ENCODE data around the gene THY1. TPM values are rescaled to one million over a fixed set of nuclear protein-coding genes. Genes with fewer than 3 reads are reported as not detected.

Gene THY1
- total RNA-seq, 1 donor = 400 TPM

DNA sequence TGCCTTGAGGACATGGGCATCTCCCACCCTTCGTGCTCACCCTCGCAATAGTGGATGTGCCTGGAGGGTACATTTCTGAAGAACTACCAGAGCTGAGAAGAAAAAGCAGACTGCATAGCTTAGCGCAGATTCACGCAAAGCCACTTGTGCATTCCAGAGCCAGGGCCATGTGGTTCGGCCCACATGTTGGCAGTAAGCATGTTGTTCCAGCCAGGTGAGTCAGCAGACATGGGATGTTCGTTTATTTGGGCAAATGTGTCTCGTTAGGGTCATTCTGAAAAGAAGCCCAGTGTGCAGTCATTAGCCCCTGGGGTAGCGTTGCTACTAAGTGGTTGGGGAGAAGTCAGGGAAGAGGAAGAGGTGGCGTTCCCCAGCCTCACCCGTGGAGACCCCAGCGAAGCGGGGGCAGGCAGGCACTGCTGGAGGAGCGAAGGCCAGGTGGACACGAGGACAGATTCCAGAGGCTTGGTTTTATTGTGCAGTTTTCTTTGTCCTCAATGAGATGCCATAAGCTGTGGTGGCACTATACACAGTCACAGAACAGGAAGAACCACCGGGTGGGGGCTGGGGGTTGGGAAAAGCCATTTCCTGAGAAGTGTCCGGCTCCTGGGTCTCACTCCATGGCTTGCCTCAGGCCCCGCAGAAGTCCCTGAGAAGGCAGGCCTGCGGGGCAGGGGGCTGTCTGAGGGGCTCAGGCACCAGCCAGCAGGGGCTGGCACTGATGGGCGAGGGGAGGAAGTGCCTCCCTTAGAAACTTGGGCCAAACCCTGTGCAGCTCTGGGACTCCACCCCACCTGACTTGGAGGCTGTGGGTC is 5.0 kb downstream of the THY1 start:
- Histone ChIP-seq H3K79me2 (ENCODE audit: insufficient read depth, low read length) (peaks cover 46% of the 10 kb centered on the region), H3K9me3 (ENCODE audit: low read depth, low read length) (no peaks in the 10 kb centered on the region), H2AFZ (ENCODE audit: low read length) (peak overlapping the region; percentile 12), H3K36me3 (ENCODE audit: insufficient read depth, low read length) (peaks cover 26% of the 10 kb centered on the region), H3K4me3 (ENCODE audit: insufficient read depth, low read length) (peak overlapping the region; percentile 58), H3K27me3 (ENCODE audit: insufficient read depth, low read length) (no peaks in the 10 kb centered on the region), H3K4me1 (ENCODE audit: insufficient read depth, low read length) (peaks cover 50% of the 10 kb centered on the region), H4K20me1 (ENCODE audit: insufficient read depth, low read length) (peaks cover 32% of the 10 kb centered on the region), H3K4me2 (ENCODE audit: insufficient read depth, low read length) (peak overlapping the region; percentile 86), H3K27ac (ENCODE audit: low read depth, low read length) (peak overlapping the region; percentile 98)
- TF ChIP-seq, protein P1, sequence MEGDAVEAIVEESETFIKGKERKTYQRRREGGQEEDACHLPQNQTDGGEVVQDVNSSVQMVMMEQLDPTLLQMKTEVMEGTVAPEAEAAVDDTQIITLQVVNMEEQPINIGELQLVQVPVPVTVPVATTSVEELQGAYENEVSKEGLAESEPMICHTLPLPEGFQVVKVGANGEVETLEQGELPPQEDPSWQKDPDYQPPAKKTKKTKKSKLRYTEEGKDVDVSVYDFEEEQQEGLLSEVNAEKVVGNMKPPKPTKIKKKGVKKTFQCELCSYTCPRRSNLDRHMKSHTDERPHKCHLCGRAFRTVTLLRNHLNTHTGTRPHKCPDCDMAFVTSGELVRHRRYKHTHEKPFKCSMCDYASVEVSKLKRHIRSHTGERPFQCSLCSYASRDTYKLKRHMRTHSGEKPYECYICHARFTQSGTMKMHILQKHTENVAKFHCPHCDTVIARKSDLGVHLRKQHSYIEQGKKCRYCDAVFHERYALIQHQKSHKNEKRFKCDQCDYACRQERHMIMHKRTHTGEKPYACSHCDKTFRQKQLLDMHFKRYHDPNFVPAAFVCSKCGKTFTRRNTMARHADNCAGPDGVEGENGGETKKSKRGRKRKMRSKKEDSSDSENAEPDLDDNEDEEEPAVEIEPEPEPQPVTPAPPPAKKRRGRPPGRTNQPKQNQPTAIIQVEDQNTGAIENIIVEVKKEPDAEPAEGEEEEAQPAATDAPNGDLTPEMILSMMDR (IDR thresholded peaks at IDR 0.05; ENCODE audit: extremely low read depth, low read depth, low read length) = no peak
- peak; percentile 98 for DNase-seq (ENCODE audit: insufficient read length, low spot score, missing footprints)

DNA sequence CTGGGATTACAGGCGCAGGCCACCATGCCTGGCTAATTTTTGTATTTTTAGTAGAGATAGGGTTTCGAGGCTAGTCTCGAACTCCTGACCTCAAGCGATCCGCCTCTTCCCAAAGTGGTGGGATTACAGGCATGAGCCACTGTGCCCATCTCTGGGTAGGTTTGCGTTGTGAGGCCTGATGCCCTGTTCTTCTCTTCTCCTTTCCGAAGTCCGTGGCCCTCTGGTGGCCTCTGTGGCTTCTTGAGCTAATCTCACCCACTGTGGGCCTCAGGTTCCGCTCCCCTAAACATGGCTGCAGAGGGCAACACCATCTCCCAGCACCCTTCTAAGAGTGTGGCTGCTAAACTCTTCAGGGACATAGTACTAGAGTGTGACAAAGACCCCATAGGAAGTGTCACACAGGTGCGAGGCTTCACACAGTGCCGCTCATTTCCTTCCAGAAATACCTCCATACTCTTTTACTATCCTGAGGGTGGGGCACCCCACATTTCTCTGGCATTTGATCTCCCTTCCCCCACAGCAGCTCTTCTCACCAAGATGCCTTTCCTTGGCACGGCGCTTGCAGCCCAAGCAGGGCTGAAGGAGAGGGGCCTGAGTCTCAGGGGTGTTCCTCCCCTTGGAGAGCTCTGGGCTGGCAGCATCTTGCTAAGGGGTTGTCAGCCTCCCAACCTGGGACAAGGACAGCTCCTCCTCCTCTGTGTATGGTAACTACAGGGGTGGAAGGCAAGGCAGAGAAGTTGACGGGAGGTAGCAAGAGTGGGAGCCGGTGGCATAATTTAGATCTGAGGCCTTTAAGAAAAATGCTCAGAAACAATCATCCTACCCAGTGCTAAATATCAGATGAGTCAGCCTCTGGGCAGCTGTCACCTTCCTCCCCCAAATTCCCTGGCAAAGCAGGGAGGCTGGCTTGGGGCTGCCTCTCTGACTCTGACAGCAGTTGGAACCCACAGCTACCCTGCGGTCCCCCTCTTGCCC is 6.1 kb downstream of the THY1 start:
- H3K4me2 ChIP-seq (ENCODE audit: insufficient read depth, low read length) = peak overlapping the region; percentile 86
- H3K9me3 ChIP-seq (ENCODE audit: low read depth, low read length) = no peaks in the 10 kb centered on the region
- H3K4me3 ChIP-seq (ENCODE audit: insufficient read depth, low read length) = peak overlapping the region; percentile 58
- peak overlapping the region; percentile 44 for H2AFZ ChIP-seq (ENCODE audit: low read length)
- DNase-seq (ENCODE audit: insufficient read length, low spot score, missing footprints) = peak; percentile 94
- peaks cover 50% of the 10 kb centered on the region for H3K4me1 ChIP-seq (ENCODE audit: insufficient read depth, low read length)
- peak overlapping the region; percentile 98 for H3K27ac ChIP-seq (ENCODE audit: low read depth, low read length)
- no peaks in the 10 kb centered on the region for H3K27me3 ChIP-seq (ENCODE audit: insufficient read depth, low read length)
- H4K20me1 ChIP-seq (ENCODE audit: insufficient read depth, low read length) = peaks cover 27% of the 10 kb centered on the region
- peaks cover 36% of the 10 kb centered on the region for H3K79me2 ChIP-seq (ENCODE audit: insufficient read depth, low read length)
- H3K36me3 ChIP-seq (ENCODE audit: insufficient read depth, low read length) = peaks cover 26% of the 10 kb centered on the region
- TF ChIP-seq, protein P1 (IDR thresholded peaks at IDR 0.05; ENCODE audit: extremely low read depth, low read depth, low read length) = no peak

DNA sequence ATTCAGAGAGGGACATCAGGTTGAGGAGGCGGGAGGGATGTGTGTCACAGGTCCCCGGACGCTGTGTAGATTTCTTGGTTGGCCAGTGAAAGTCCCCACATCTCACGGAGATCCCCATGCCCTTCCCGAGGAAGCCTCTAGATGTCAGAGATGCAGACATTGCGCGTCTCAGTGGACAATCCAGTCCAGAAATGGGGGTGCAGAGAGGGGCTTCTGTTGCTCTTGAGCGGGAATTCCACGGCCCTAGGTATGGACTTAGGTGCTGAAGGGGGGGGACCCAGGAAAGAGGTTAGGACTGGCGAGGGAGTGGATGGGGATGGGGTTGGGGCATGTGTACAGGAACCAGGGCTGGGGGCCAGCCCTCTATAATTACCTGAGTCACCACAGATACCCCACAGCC is 7.0 kb downstream of the THY1 start:
- DNase-seq (ENCODE audit: insufficient read length, low spot score, missing footprints) = no peak
- H3K36me3 ChIP-seq (ENCODE audit: insufficient read depth, low read length) = peaks cover 26% of the 10 kb centered on the region
- H4K20me1 ChIP-seq (ENCODE audit: insufficient read depth, low read length) = peaks cover 19% of the 10 kb centered on the region
- H3K9me3 ChIP-seq (ENCODE audit: low read depth, low read length) = no peaks in the 10 kb centered on the region
- H3K4me1 ChIP-seq (ENCODE audit: insufficient read depth, low read length) = peaks cover 42% of the 10 kb centered on the region
- H3K4me2 ChIP-seq (ENCODE audit: insufficient read depth, low read length) = no peak overlapping the region
- no peaks in the 10 kb centered on the region for H3K27me3 ChIP-seq (ENCODE audit: insufficient read depth, low read length)
- no peak overlapping the region for H3K27ac ChIP-seq (ENCODE audit: low read depth, low read length)
- H3K4me3 ChIP-seq (ENCODE audit: insufficient read depth, low read length) = no peak overlapping the region
- TF ChIP-seq, protein P1 (IDR thresholded peaks at IDR 0.05; ENCODE audit: extremely low read depth, low read depth, low read length) = no peak
- no peak overlapping the region for H2AFZ ChIP-seq (ENCODE audit: low read length)
- H3K79me2 ChIP-seq (ENCODE audit: insufficient read depth, low read length) = peaks cover 27% of the 10 kb centered on the region
